Tibial artery (tissue), 4 donors: ENCODE measurements around the gene GBE1.

Source experiments
- DNase-seq, 2 donors: peaks; one replicate each; pipeline ENCODE4 v3.0.0-alpha.2; 2019
- H3K27ac ChIP-seq, 2 donors: fragments of 200-600 bp; sonication (generic) in 1 of 2; 1 replicate in 1 of 2; 2 replicates in 1 of 2; pipeline ENCODE4 v1.5.1; 2018 to 2019; ENCODE audit warnings: mild to moderate bottlenecking in 1 of 2
- H3K27me3 ChIP-seq, 2 donors: fragments of 200-600 bp; sonication (generic) in 1 of 2; one replicate each; pipeline versions ENCODE4 v1.5.1 to v1.6.0; 2016 to 2019
- H3K36me3 ChIP-seq, 3 donors: fragments of 200-600 bp; sonication (generic) in 2 of 3; one replicate each; pipeline ENCODE4 v1.5.1; 2016 to 2019; ENCODE audit warnings: mild to moderate bottlenecking in 2 of 3
- H3K4me1 ChIP-seq, 4 donors: fragments of 200-600 bp; sonication (generic) in 2 of 4; 1 replicate in 3 of 4; 2 replicates in 1 of 4; pipeline ENCODE4 v1.5.1; 2016 to 2019
- H3K4me3 ChIP-seq, 2 donors: fragments of 200-600 bp; sonication (generic) in 1 of 2; 1 replicate in 1 of 2; 2 replicates in 1 of 2; pipeline ENCODE4 v1.5.1; 2018 to 2019; ENCODE audit warnings: mild to moderate bottlenecking in 2 of 2
- H3K9me3 ChIP-seq, 3 donors: fragments of 200-600 bp; sonication (generic) in 1 of 3; one replicate each; pipeline ENCODE4 v1.5.1; 2016 to 2019
- intact Hi-C: fragments of 100-400 bp; cut with DNase I; formaldehyde crosslinking; loops from one replicate; pipeline ENCODE4 v1.15.0; 2023; ENCODE audit warnings: low total_unique reads
- TF ChIP-seq, protein P1 (sequence below), 2 experiments: fragments of 200-600 bp in 1 of 2; fragments of 450-650 bp in 1 of 2; IDR thresholded peaks; one replicate each; pipeline ENCODE4 v1.5.1; 2017 to 2019; ENCODE audit warnings: antibody characterized with exemption in 2 of 2, mild to moderate bottlenecking in 1 of 2, moderate library complexity in 1 of 2

GBE1 gene

GRCh38 chr3:81554388-81554787 lies 207.1 kb downstream of the GBE1 start:
- TF ChIP-seq, protein P1, sequence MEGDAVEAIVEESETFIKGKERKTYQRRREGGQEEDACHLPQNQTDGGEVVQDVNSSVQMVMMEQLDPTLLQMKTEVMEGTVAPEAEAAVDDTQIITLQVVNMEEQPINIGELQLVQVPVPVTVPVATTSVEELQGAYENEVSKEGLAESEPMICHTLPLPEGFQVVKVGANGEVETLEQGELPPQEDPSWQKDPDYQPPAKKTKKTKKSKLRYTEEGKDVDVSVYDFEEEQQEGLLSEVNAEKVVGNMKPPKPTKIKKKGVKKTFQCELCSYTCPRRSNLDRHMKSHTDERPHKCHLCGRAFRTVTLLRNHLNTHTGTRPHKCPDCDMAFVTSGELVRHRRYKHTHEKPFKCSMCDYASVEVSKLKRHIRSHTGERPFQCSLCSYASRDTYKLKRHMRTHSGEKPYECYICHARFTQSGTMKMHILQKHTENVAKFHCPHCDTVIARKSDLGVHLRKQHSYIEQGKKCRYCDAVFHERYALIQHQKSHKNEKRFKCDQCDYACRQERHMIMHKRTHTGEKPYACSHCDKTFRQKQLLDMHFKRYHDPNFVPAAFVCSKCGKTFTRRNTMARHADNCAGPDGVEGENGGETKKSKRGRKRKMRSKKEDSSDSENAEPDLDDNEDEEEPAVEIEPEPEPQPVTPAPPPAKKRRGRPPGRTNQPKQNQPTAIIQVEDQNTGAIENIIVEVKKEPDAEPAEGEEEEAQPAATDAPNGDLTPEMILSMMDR (IDR thresholded peaks at IDR 0.05): no peak
- Histone ChIP-seq H3K27ac (peak overlapping the region; percentile 1 to 18), H3K36me3 (no peaks in the 10 kb centered on the region), H3K9me3 (no peaks in the 10 kb centered on the region), H3K4me3 (no peak overlapping the region), H3K4me1 (peaks cover 0 to 47% (median 15%) of the 10 kb centered on the region in 4 donors), H3K27me3 (no peaks in the 10 kb centered on the region)
- no peak for DNase-seq
- intact Hi-C loops: no loop called here

DNA sequence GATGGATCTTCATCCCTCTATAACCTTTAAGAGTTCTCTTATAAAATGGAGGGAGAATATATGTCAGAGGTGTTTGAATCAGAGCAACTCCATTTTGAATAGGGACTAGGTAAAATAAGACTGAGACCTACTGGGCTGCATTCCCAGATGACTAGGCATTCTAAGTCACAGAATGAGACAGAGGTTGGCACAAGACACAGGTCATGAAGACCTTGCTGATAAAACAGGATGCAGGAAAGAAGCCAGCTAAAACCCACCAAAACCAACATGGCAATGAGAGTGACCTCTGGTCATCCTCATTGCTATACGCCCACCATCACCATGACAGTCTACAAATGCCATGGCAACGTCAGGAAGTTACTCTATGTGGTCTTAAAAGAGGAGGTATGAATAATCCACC lies 211.0 kb downstream of the GBE1 start:
- H3K4me3 ChIP-seq: no peak overlapping the region
- peaks cover 0 to 42% (median 15%) of the 10 kb centered on the region in 4 donors for H3K4me1 ChIP-seq
- peak overlapping the region; percentile 26 to 41 for H3K27ac ChIP-seq
- intact Hi-C loops: no loop called here
- no peaks in the 10 kb centered on the region for H3K9me3 ChIP-seq
- H3K36me3 ChIP-seq: no peaks in the 10 kb centered on the region
- no peaks in the 10 kb centered on the region for H3K27me3 ChIP-seq
- TF ChIP-seq, protein P1 (IDR thresholded peaks at IDR 0.05): no peak
- no peak for DNase-seq

- H3K27ac ChIP-seq: peak overlapping the region; percentile 26 to 41
These were observed 211.6 kb downstream of the GBE1 start for GRCh38 chr3:81549831-81550230.

DNA sequence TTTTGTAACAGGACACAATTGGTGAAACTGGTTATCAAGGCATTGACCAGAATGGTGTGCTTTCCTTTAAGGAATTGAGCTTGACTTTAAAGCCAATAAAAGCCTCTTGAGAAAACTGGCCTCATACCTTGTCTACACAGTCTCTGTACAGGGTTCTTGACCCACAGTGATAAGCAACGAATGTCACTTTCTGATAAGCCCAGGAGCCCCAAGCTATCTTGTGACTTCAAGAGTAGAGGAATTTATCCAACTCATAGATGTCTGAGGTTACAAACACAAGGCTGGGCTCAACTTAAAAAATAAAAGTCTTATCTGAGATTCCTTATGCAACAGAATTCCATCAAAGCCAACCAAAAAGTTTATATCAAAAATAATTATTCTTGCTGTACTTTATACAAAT lies 212.1 kb downstream of the GBE1 start:
- peak overlapping the region; percentile 26 to 41 for H3K27ac ChIP-seq
- intact Hi-C loops: no loop called here

More at GRCh38 chr3:81549831-81550230, 211.6 kb downstream of the GBE1 start:
- DNase-seq: no peak
- no peak overlapping the region for H3K4me3 ChIP-seq
- no peaks in the 10 kb centered on the region for H3K36me3 ChIP-seq
- TF ChIP-seq, protein P1 (IDR thresholded peaks at IDR 0.05): no peak
- H3K27me3 ChIP-seq: no peaks in the 10 kb centered on the region
- H3K4me1 ChIP-seq: peaks cover 0 to 39% (median 15%) of the 10 kb centered on the region in 4 donors
- H3K9me3 ChIP-seq: no peaks in the 10 kb centered on the region
- intact Hi-C loops: no loop called here

GRCh38 chr3:81545572-81545971 lies 215.9 kb downstream of the GBE1 start:
- Histone ChIP-seq H3K36me3 (no peaks in the 10 kb centered on the region), H3K9me3 (no peaks in the 10 kb centered on the region)
- no peak for DNase-seq

More for the DNA sequence above, 212.1 kb downstream of the GBE1 start:
- Histone ChIP-seq H3K9me3 (no peaks in the 10 kb centered on the region), H3K36me3 (no peaks in the 10 kb centered on the region), H3K4me3 (no peak overlapping the region), H3K27me3 (no peaks in the 10 kb centered on the region), H3K4me1 (peaks cover 0 to 35% (median 15%) of the 10 kb centered on the region in 4 donors)
- no peak for DNase-seq
- TF ChIP-seq, protein P1 (IDR thresholded peaks at IDR 0.05): no peak

More at GRCh38 chr3:81545572-81545971, 215.9 kb downstream of the GBE1 start:
- intact Hi-C loops: no loop called here
- Histone ChIP-seq H3K4me1 (peaks cover 0 to 17% (median 7%) of the 10 kb centered on the region in 4 donors), H3K27ac (no peak overlapping the region), H3K4me3 (no peak overlapping the region), H3K27me3 (no peaks in the 10 kb centered on the region)
- TF ChIP-seq, protein P1 (IDR thresholded peaks at IDR 0.05): no peak
